Keratinocyte (primary cell): Measurements from ENCODE around the gene CLSTN1. TPM values are rescaled to one million over a fixed set of nuclear protein-coding genes. Genes with fewer than 3 reads are reported as not detected.
"Not testable (repeated sequence)": the region's sequence is repeated elsewhere in the genome, so short reads cannot be mapped to it uniquely, and the experiment has no call there.

ENCODE experiments used
- DNase-seq: peaks from one replicate; pipeline ENCODE4 v3.0.0-alpha.2; 2011; ENCODE audit warnings: low read depth, missing footprints, low spot score
- FAIRE-seq: peaks from 2 replicates; lab custom pipeline; 2011; peaks lifted over from hg19 to GRCh38; lab: Jason Lieb, UNC
- H2AFZ ChIP-seq: 2 replicates; pipeline ENCODE4 v1.6.0; 2012; ENCODE audit warnings: low read length, control low read depth, inconsistent platforms; ENCODE audit not compliant: control insufficient read depth
- H3K27ac ChIP-seq: 2 replicates; pipeline ENCODE4 v1.5.1; 2011; ENCODE audit warnings: low read length; ENCODE audit not compliant: control insufficient read depth, insufficient read depth
- H3K27me3 ChIP-seq: 3 replicates; pipeline ENCODE4 v1.6.0; 2011; ENCODE audit warnings: low read length; ENCODE audit not compliant: control insufficient read depth, insufficient read depth; ENCODE audit errors: extremely low read depth
- H3K36me3 ChIP-seq, 2 experiments: 2 replicates in 1 of 2; 3 replicates in 1 of 2; pipeline ENCODE4 v1.5.1; 2011; ENCODE audit warnings: low read length in 2 of 2, mild to moderate bottlenecking in 1 of 2; ENCODE audit not compliant: control insufficient read depth in 2 of 2, insufficient read depth in 2 of 2; ENCODE audit errors: extremely low read depth in 1 of 2
- H3K4me1 ChIP-seq: 3 replicates; pipeline ENCODE4 v1.5.1; 2011; ENCODE audit warnings: low read length; ENCODE audit not compliant: control insufficient read depth, insufficient read depth; ENCODE audit errors: extremely low read depth
- H3K4me2 ChIP-seq: 3 replicates; pipeline ENCODE4 v1.6.0; 2011; ENCODE audit warnings: low read depth, low read length; ENCODE audit not compliant: control insufficient read depth, insufficient read depth; ENCODE audit errors: extremely low read depth
- H3K4me3 ChIP-seq, 3 experiments: fragments of 200-600 bp in 1 of 3; sonication (generic) in 1 of 3; 2 replicates in 2 of 3; 3 replicates in 1 of 3; pipeline ENCODE4 v1.5.1; 2011 to 2016; ENCODE audit warnings: low read length in 3 of 3, mild to moderate bottlenecking in 3 of 3, control low read depth in 2 of 3, inconsistent platforms in 1 of 3, low read depth in 1 of 3, mixed read lengths in 1 of 3, mixed run types in 1 of 3, moderate library complexity in 1 of 3; ENCODE audit not compliant: control insufficient read depth in 2 of 3, insufficient read depth in 2 of 3; ENCODE audit errors: extremely low read depth in 1 of 3
- H3K79me2 ChIP-seq: 2 replicates; pipeline ENCODE4 v1.6.0; 2012; ENCODE audit warnings: low read length; ENCODE audit not compliant: control insufficient read depth, insufficient read depth
- H3K9ac ChIP-seq: 3 replicates; pipeline ENCODE4 v1.6.0; 2011; ENCODE audit warnings: low read length; ENCODE audit not compliant: control insufficient read depth, insufficient read depth; ENCODE audit errors: extremely low read depth
- H3K9me1 ChIP-seq: 3 replicates; pipeline ENCODE4 v1.6.0; 2011; ENCODE audit warnings: low read length; ENCODE audit not compliant: control insufficient read depth, insufficient read depth; ENCODE audit errors: extremely low read depth
- H3K9me3 ChIP-seq: 2 replicates; pipeline ENCODE4 v1.5.1; 2012; ENCODE audit warnings: low read depth, low read length; ENCODE audit not compliant: control insufficient read depth
- H4K20me1 ChIP-seq: 3 replicates; pipeline ENCODE4 v1.6.0; 2011; ENCODE audit warnings: low read length; ENCODE audit not compliant: control insufficient read depth, insufficient read depth; ENCODE audit errors: extremely low read depth
- CTCF ChIP-seq, 3 experiments: IDR thresholded peaks in 1 of 3; conservative IDR thresholded peaks in 1 of 3; optimal IDR thresholded peaks in 1 of 3; 2 replicates in 2 of 3; 3 replicates in 1 of 3; pipeline versions ENCODE3 to v1.5.1; 2011; ENCODE audit warnings: low read length in 3 of 3, mild to moderate bottlenecking in 3 of 3, moderate library complexity in 2 of 3, control low read depth in 1 of 3, inconsistent platforms in 1 of 3; ENCODE audit not compliant: insufficient read depth in 2 of 3; ENCODE audit errors: extremely low read depth in 1 of 3
- EZH2 ChIP-seq: IDR thresholded peaks from one replicate; pipeline ENCODE4 v1.6.1; 2012; ENCODE audit warnings: inconsistent platforms, mild to moderate bottlenecking, low read length, moderate library complexity
- dilution Hi-C: fragments of 300-500 bp; cut with MboI; formaldehyde crosslinking; loops from one replicate; pipeline ENCODE4 v1.7.0; 2020; ENCODE audit warnings: low sequenced_read_pairs; ENCODE audit not compliant: extremely low pct_ligation_motif_present
- polyA plus RNA-seq, 5 experiments: library from polyadenylated mRNA; depleted of rRNA in 3 of 5; stranded (reverse) in 3 of 5; stranded (forward) in 1 of 5; unstranded in 1 of 5; fragments of >200 nt; gene quantifications; 1 replicate in 1 of 5; 2 replicates in 3 of 5; 3 replicates in 1 of 5; pipeline versions ENCODE4 v1.2.1 to v1.2.3, GENCODE V29; 2011 to 2012; ENCODE audit warnings: missing spikeins in 2 of 5, low read depth in 1 of 5, low replicate concordance in 1 of 5

CLSTN1 gene
- polyA plus RNA-seq, 1 donor (not counting 4 experiments of a cell fraction or from before 2014, with no cell fraction given): 90.3 TPM

GRCh38 chr1:9753121-9753531, 70.6 kb downstream of the CLSTN1 start:
- H3K9ac ChIP-seq: no peak overlapping the region
- peaks cover 62% of the 10 kb centered on the region for H3K79me2 ChIP-seq

GRCh38 chr1:9751971-9752370, 71.8 kb downstream of the CLSTN1 start:
- peaks cover 8% of the 10 kb centered on the region for H3K4me1 ChIP-seq
- no peak overlapping the region for H3K9ac ChIP-seq
- dilution Hi-C loops: no loop called here
- peaks cover 51% of the 10 kb centered on the region for H3K79me2 ChIP-seq
- H2AFZ ChIP-seq: no peak overlapping the region
- no peak for DNase-seq
- peaks cover 36 to 43% of the 10 kb centered on the region in 2 experiments for H3K36me3 ChIP-seq
- no peak for TF ChIP-seq EZH2
- H3K9me1 ChIP-seq: no peaks in the 10 kb centered on the region
- no peak for FAIRE-seq
- no peak overlapping the region for H3K4me2 ChIP-seq
- peaks cover 4% of the 10 kb centered on the region for H4K20me1 ChIP-seq
- no peak overlapping the region for H3K27ac ChIP-seq
- no peak overlapping the region for H3K4me3 ChIP-seq
- H3K9me3 ChIP-seq: no peaks in the 10 kb centered on the region
- H3K27me3 ChIP-seq: no peaks in the 10 kb centered on the region

More at GRCh38 chr1:9753121-9753531, 70.6 kb downstream of the CLSTN1 start:
- dilution Hi-C loops: no loop called here
- Histone ChIP-seq H3K4me2 (no peak overlapping the region), H3K9me3 (no peaks in the 10 kb centered on the region), H3K9me1 (no peaks in the 10 kb centered on the region), H4K20me1 (peaks cover 4% of the 10 kb centered on the region), H2AFZ (no peak overlapping the region), H3K27me3 (no peaks in the 10 kb centered on the region), H3K4me3 (no peak overlapping the region), H3K36me3 (peaks cover 36 to 43% of the 10 kb centered on the region in 2 experiments), H3K27ac (no peak overlapping the region), H3K4me1 (peaks cover 8% of the 10 kb centered on the region)
- FAIRE-seq (no peak), DNase-seq (no peak)
- no peak for TF ChIP-seq EZH2
- no peak for TF ChIP-seq CTCF (optimal IDR thresholded peaks at IDR 0.05 in 1 of 3, IDR thresholded peaks at IDR 0.05 in 1 of 3, conservative IDR thresholded peaks at IDR 0.05 in 1 of 3; ENCODE audit: extremely low read depth in 1 of 3, insufficient read depth in 2 of 3, low read length in 3 of 3)

- Histone ChIP-seq H3K27ac (no peak overlapping the region), H3K9ac (no peak overlapping the region), H3K4me1 (peaks cover 2% of the 10 kb centered on the region), H3K79me2 (peaks cover 32% of the 10 kb centered on the region), H3K4me3 (no peak overlapping the region), H3K27me3 (no peaks in the 10 kb centered on the region), H3K4me2 (no peak overlapping the region), H2AFZ (no peak overlapping the region), H4K20me1 (peaks cover 10% of the 10 kb centered on the region), H3K9me1 (no peaks in the 10 kb centered on the region), H3K36me3 (peaks cover 38 to 53% of the 10 kb centered on the region in 2 experiments), H3K9me3 (no peaks in the 10 kb centered on the region)
- DNase-seq (no peak), FAIRE-seq (no peak)
- no peak for TF ChIP-seq EZH2
- no peak for TF ChIP-seq CTCF (optimal IDR thresholded peaks at IDR 0.05 in 1 of 3, IDR thresholded peaks at IDR 0.05 in 1 of 3, conservative IDR thresholded peaks at IDR 0.05 in 1 of 3; ENCODE audit: extremely low read depth in 1 of 3, insufficient read depth in 2 of 3, low read length in 3 of 3)
- dilution Hi-C loops: no loop called here
Measured at GRCh38 chr1:9749361-9749760, 74.4 kb downstream of the CLSTN1 start.

- H2AFZ ChIP-seq, H3K9me3 ChIP-seq, H3K4me3 ChIP-seq, H3K27ac ChIP-seq, H3K9me1 ChIP-seq, DNase-seq, FAIRE-seq, H3K27me3 ChIP-seq, dilution Hi-C loops, H4K20me1 ChIP-seq, H3K4me2 ChIP-seq, H3K4me1 ChIP-seq, H3K9ac ChIP-seq: not testable (repeated sequence)
- peaks cover 44 to 61% of the 10 kb centered on the region in 2 experiments for H3K36me3 ChIP-seq
- H3K79me2 ChIP-seq: peaks cover 30% of the 10 kb centered on the region
Measured at GRCh38 chr1:9748391-9748790, 75.4 kb downstream of the CLSTN1 start.
